ENCODE results near the gene CRACDL. TPM values are rescaled to one million over a fixed set of nuclear protein-coding genes. Genes with fewer than 3 reads are reported as not detected.
"Not testable (repeated sequence)": the region's sequence is repeated elsewhere in the genome, so short reads cannot be mapped to it uniquely, and the experiment has no call there.

The CRACDL gene
- polyA plus RNA-seq, 1 donor (not counting 4 experiments of a cell fraction or from before 2014, with no cell fraction given): 1.6 TPM

- H3K9ac ChIP-seq (ENCODE audit: control insufficient read depth, extremely low read depth, insufficient read depth, low read length): no peak overlapping the region
- TF ChIP-seq CTCF (optimal IDR thresholded peaks at IDR 0.05 in 1 of 3, IDR thresholded peaks at IDR 0.05 in 1 of 3, conservative IDR thresholded peaks at IDR 0.05 in 1 of 3; ENCODE audit: extremely low read depth in 1 of 3, insufficient read depth in 2 of 3, low read length in 3 of 3) (no peak), EZH2 (IDR thresholded peaks at IDR 0.05; ENCODE audit: low read length) (no peak)
- no peaks in the 10 kb centered on the region for H3K9me1 ChIP-seq (ENCODE audit: control insufficient read depth, extremely low read depth, insufficient read depth, low read length)
- H3K27me3 ChIP-seq (ENCODE audit: control insufficient read depth, extremely low read depth, insufficient read depth, low read length): peaks cover 4% of the 10 kb centered on the region
- FAIRE-seq (no peak), DNase-seq (ENCODE audit: low read depth, low spot score) (no peak)
- no peak overlapping the region for H3K4me2 ChIP-seq (ENCODE audit: control insufficient read depth, extremely low read depth, insufficient read depth, low read depth, low read length)
- H3K4me1 ChIP-seq (ENCODE audit: control insufficient read depth, extremely low read depth, insufficient read depth, low read length): peaks cover 11% of the 10 kb centered on the region
- H3K36me3 ChIP-seq (ENCODE audit: control insufficient read depth in 2 of 2, extremely low read depth in 1 of 2, insufficient read depth in 2 of 2, low read length in 2 of 2): no peaks in the 10 kb centered on the region
- dilution Hi-C loops (cut with MboI; ENCODE audit: extremely low pct_ligation_motif_present, low sequenced_read_pairs): no loop called here
- H2AFZ ChIP-seq (ENCODE audit: control insufficient read depth, low read length): no peak overlapping the region
- no peaks in the 10 kb centered on the region for H4K20me1 ChIP-seq (ENCODE audit: control insufficient read depth, extremely low read depth, insufficient read depth, low read length)
- no peaks in the 10 kb centered on the region for H3K79me2 ChIP-seq (ENCODE audit: control insufficient read depth, insufficient read depth, low read length)
- H3K9me3 ChIP-seq (ENCODE audit: control insufficient read depth, low read depth, low read length): no peaks in the 10 kb centered on the region
- no peak overlapping the region for H3K27ac ChIP-seq (ENCODE audit: control insufficient read depth, insufficient read depth, low read length)
- no peak overlapping the region for H3K4me3 ChIP-seq (ENCODE audit: control insufficient read depth in 2 of 3, extremely low read depth in 1 of 3, insufficient read depth in 2 of 3, low read depth in 1 of 3, low read length in 3 of 3)
These were observed 55.5 kb downstream of the CRACDL start for GRCh38 chr2:98880266-98881152.

GRCh38 chr2:98877658-98878057 is 58.4 kb downstream of the CRACDL start:
- H4K20me1 ChIP-seq (ENCODE audit: control insufficient read depth, extremely low read depth, insufficient read depth, low read length); H3K9ac ChIP-seq (ENCODE audit: control insufficient read depth, extremely low read depth, insufficient read depth, low read length); DNase-seq (ENCODE audit: low read depth, low spot score); H3K9me1 ChIP-seq (ENCODE audit: control insufficient read depth, extremely low read depth, insufficient read depth, low read length); dilution Hi-C loops (cut with MboI; ENCODE audit: extremely low pct_ligation_motif_present, low sequenced_read_pairs); H3K27ac ChIP-seq (ENCODE audit: control insufficient read depth, insufficient read depth, low read length); H3K36me3 ChIP-seq (ENCODE audit: control insufficient read depth in 2 of 2, extremely low read depth in 1 of 2, insufficient read depth in 2 of 2, low read length in 2 of 2); H3K27me3 ChIP-seq (ENCODE audit: control insufficient read depth, extremely low read depth, insufficient read depth, low read length); FAIRE-seq; H3K79me2 ChIP-seq (ENCODE audit: control insufficient read depth, insufficient read depth, low read length); H3K4me3 ChIP-seq (ENCODE audit: control insufficient read depth in 2 of 3, extremely low read depth in 1 of 3, insufficient read depth in 2 of 3, low read depth in 1 of 3, low read length in 3 of 3); H3K9me3 ChIP-seq (ENCODE audit: control insufficient read depth, low read depth, low read length); H2AFZ ChIP-seq (ENCODE audit: control insufficient read depth, low read length); H3K4me2 ChIP-seq (ENCODE audit: control insufficient read depth, extremely low read depth, insufficient read depth, low read depth, low read length): not testable (repeated sequence)
- peaks cover 15% of the 10 kb centered on the region for H3K4me1 ChIP-seq (ENCODE audit: control insufficient read depth, extremely low read depth, insufficient read depth, low read length)

Data from keratinocyte (primary cell).